Measurements from ENCODE around the gene SLAMF8.

Gene SLAMF8

GRCh38 chr1:159821171-159821867, 5.4 kb upstream of the SLAMF8 start:
- no peak for DNase-seq

DNA sequence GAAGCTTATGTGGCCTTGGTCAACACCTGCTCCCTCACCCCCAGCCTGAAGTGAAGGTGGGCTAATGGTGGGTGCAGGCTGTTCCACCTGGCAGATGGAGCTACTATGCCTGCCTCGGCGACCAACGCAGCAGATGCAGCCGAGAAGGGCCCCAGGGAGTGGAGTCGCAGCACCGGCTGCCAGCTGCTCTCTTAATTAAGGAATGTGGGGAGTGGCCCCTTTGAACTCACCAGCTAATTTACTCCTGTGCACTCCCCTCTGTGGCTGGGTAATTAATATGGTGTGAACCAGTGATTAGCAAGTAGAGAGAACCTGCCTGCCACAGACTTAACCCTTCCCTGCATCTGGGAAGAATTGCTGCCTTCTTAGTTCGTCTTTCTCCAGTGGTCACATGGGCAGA, 3.3 kb upstream of the SLAMF8 start:
- peak; percentile 40 for DNase-seq

- DNase-seq: no peak
Observed at GRCh38 chr1:159825564-159825963, 1.1 kb upstream of the SLAMF8 start.

DNA sequence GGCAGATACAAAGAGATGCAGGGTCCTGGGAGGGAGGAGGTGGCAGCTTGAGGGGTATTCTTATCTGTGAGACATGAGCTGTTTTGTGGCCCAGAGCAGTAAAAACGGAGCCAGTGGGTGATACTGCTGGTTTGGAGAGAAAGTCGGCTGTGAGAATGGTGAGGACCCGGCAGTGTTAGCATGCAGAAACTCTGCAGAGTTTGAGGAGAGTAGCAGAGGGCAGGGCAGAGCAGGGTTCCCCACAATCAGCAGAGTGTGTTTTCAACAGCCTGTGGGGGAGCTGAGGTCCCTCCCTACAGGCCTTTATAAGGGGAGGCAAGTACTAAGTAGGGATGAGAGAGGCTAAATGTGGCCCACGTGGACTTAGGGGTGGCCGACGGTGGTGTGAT, 423 bp downstream of the SLAMF8 start:
- DNase-seq: no peak

GRCh38 chr1:159827549-159827948, 876 bp downstream of the SLAMF8 start:
- no peak for DNase-seq

GRCh38 chr1:159828176-159828575, 1.5 kb downstream of the SLAMF8 start:
- DNase-seq: no peak

DNA sequence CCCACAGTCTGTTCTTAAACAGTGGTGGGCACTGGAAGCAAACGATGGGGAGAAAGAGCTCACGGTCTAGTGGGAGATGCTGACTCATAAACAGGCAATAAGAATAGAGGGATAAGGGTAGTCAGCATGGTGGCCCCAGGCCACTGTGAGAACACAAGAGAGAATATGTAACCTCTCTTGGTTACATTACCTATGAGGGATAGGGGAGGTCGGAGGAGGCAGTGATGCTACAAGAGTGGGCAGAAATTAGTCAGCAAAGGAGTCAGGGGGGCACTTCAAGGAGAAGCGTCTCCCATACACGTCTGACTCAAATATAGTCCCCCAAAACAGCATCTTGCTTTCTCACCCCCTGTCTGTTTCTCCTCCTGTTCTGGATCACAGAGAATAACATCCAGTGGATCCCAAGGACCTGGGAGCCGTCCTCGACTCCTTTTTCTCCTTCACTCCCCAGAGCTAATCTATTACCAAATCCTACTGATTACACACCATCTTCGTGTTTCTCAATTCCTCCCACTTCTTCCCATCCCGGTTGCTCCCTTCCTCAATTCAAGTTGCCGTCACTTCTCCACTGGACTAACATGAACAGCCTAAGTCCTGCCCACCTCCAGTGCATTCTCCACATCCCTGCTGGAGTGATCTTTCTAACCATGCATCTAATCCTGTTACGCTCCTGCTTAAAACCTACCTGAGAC, 2.1 kb downstream of the SLAMF8 start:
- DNase-seq: no peak

- no peak for DNase-seq
Observed at GRCh38 chr1:159829273-159829634, 2.6 kb downstream of the SLAMF8 start.

DNA sequence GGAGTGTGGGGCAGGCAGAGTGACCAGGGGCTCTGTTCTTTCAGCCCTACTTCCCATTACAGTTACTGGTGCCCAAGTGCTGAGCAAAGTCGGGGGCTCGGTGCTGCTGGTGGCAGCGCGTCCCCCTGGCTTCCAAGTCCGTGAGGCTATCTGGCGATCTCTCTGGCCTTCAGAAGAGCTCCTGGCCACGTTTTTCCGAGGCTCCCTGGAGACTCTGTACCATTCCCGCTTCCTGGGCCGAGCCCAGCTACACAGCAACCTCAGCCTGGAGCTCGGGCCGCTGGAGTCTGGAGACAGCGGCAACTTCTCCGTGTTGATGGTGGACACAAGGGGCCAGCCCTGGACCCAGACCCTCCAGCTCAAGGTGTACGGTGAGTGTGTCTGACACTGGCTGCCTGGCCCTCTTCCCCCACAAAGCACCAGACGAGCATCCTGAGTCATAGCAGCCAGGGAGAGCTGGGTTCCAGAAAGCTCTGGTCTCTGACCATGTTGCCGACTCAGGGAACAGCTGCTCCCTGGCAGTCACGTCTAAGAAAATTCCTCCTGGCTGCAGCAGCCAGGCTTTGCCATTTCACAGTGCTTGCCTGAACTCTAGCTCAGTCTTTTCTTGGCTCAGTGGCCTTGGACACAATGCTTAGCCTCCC, 3.3 kb downstream of the SLAMF8 start:
- no peak for DNase-seq

GRCh38 chr1:159830722-159831121, 4.0 kb downstream of the SLAMF8 start:
- no peak for DNase-seq

GRCh38 chr1:159831412-159832141, 4.9 kb downstream of the SLAMF8 start:
- DNase-seq: peak; percentile 94

GRCh38 chr1:159832309-159832708, 5.6 kb downstream of the SLAMF8 start:
- DNase-seq: no peak

DNA sequence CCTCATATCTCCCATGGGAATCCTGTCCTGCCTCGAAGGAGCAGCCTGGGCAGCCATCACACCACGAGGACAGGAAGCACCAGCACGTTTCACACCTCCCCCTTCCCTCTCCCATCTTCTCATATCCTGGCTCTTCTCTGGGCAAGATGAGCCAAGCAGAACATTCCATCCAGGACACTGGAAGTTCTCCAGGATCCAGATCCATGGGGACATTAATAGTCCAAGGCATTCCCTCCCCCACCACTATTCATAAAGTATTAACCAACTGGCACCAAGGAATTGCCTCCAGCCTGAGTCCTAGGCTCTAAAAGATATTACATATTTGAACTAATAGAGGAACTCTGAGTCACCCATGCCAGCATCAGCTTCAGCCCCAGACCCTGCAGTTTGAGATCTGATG, 8.7 kb downstream of the SLAMF8 start:
- DNase-seq: no peak

DNA sequence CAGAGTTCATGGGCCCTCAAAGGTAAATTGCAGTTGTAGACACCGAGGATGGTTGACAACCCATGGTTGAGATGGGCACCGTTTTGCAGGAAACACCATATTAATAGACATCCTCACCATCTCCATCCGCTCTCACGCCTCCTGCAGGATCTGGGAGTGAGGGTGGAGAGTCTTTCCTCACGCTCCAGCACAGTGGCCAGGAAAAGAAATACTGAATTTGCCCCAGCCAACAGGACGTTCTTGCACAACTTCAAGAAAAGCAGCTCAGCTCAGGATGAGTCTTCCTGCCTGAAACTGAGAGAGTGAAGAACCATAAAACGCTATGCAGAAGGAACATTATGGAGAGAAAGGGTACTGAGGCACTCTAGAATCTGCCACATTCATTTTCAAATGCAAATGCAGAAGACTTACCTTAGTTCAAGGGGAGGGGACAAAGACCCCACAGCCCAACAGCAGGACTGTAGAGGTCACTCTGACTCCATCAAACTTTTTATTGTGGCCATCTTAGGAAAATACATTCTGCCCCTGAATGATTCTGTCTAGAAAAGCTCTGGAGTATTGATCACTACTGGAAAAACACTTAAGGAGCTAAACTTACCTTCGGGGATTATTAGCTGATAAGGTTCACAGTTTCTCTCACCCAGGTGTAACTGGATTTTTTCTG, 9.3 kb downstream of the SLAMF8 start:
- DNase-seq: no peak

- DNase-seq: no peak
Observed at GRCh38 chr1:159838715-159839114, 12.0 kb downstream of the SLAMF8 start.

DNA sequence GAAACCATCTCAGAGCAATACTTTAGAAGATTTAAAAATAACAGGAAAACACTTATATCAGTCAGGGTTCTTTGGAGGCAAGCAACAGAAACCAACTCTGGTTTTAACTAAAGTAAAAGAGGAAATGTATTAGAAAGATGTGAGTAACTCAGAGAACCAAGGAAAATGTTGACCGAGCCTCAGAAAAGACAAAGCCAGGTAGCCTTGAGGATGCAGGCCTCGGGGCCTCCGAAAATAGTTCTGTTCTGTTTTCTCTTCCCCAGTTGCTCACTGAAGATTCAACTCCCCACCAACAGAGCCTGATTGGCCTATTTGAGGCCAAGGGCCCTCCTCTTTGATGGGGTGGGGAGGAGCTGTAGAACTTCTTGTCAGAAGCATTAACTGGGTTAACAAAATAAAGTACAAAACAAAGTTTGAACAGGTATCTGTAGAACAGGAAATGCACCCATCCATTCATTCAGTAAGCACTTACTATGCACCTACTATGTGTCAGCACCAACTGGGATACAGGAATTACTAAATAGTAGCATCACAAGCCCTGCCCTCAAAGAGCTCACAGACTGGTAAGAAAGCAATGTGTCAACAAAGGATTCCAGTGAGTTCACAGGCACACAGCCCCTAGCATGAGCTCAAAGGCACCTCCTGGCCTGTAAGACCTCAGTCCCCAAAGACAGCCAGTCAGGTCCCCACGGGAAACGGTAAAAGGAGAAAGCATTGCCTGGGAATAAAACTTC, 12.6 kb downstream of the SLAMF8 start:
- no peak for DNase-seq

GRCh38 chr1:159841749-159842148, 15.1 kb downstream of the SLAMF8 start:
- DNase-seq: no peak

- DNase-seq: no peak
Observed at GRCh38 chr1:159843459-159843858, 16.8 kb downstream of the SLAMF8 start.

- DNase-seq: no peak
Observed at GRCh38 chr1:159845751-159846629, 19.3 kb downstream of the SLAMF8 start.

GRCh38 chr1:159847231-159847630, 20.6 kb downstream of the SLAMF8 start:
- DNase-seq: no peak

GRCh38 chr1:159848326-159848725, 21.7 kb downstream of the SLAMF8 start:
- DNase-seq: no peak

Data from NCI-H2081 treated with DMSO at 0.1 percent for 48 hours (cell line).